CD14-positive monocyte (primary cell): ENCODE results near the gene ZGRF1. TPM values are rescaled to one million over a fixed set of nuclear protein-coding genes. Genes with fewer than 3 reads are reported as not detected.
"Not testable (repeated sequence)": the region's sequence is repeated elsewhere in the genome, so short reads cannot be mapped to it uniquely, and the experiment has no call there.

Experiments used
- DNase-seq, 3 donors: peaks; one replicate each; pipeline ENCODE4 v3.0.0-alpha.2; 2011 to 2022
- H2AFZ ChIP-seq: 2 replicates; pipeline ENCODE4 v1.6.0; 2012; ENCODE audit warnings: mild to moderate bottlenecking, low read depth, low read length, inconsistent platforms; ENCODE audit not compliant: insufficient read depth, poor library complexity, severe bottlenecking
- H3K27ac ChIP-seq, 2 donors: 1 replicate in 1 of 2; 2 replicates in 1 of 2; pipeline ENCODE4 v1.5.1; 2012 to 2013; ENCODE audit warnings: low read length in 2 of 2, control low read depth in 1 of 2, inconsistent platforms in 1 of 2, low read depth in 1 of 2, mild to moderate bottlenecking in 1 of 2
- H3K27me3 ChIP-seq, 2 donors: one replicate each; pipeline versions ENCODE4 v1.6.0 to v1.6.1; 2011 to 2013; ENCODE audit warnings: low read length in 2 of 2; ENCODE audit not compliant: control insufficient read depth in 2 of 2, insufficient read depth in 2 of 2
- H3K36me3 ChIP-seq, 2 donors: replicated peaks in 1 of 2; 1 replicate in 1 of 2; 2 replicates in 1 of 2; pipeline versions ENCODE4 v1.5.1 to v1.6.1; 2012 to 2013; ENCODE audit warnings: low read length in 2 of 2, control low read depth in 1 of 2, inconsistent platforms in 1 of 2, mild to moderate bottlenecking in 1 of 2; ENCODE audit not compliant: insufficient read depth in 2 of 2, control insufficient read depth in 1 of 2
- H3K4me1 ChIP-seq, 2 donors: 1 replicate in 1 of 2; 2 replicates in 1 of 2; pipeline versions ENCODE4 v1.5.1 to v1.6.1; 2012 to 2013; ENCODE audit warnings: low read length in 2 of 2, control low read depth in 1 of 2, inconsistent platforms in 1 of 2, mild to moderate bottlenecking in 1 of 2, moderate library complexity in 1 of 2; ENCODE audit not compliant: insufficient read depth in 2 of 2, control insufficient read depth in 1 of 2
- H3K4me2 ChIP-seq: replicated peaks from 2 replicates; pipeline ENCODE3; 2012; ENCODE audit warnings: low read length, moderate library complexity, mild to moderate bottlenecking; ENCODE audit not compliant: poor library complexity, severe bottlenecking; ENCODE audit errors: extremely low read depth
- H3K4me3 ChIP-seq, 3 experiments: fragments of 200-600 bp in 1 of 3; sonication (generic) in 1 of 3; replicated peaks in 1 of 3; 1 replicate in 2 of 3; 2 replicates in 1 of 3; pipeline ENCODE4 v1.5.1; 2011 to 2013; ENCODE audit warnings: low read length in 3 of 3, mild to moderate bottlenecking in 3 of 3, control low read depth in 2 of 3, low read depth in 2 of 3, inconsistent platforms in 1 of 3, moderate library complexity in 1 of 3
- H3K79me2 ChIP-seq: 2 replicates; pipeline ENCODE4 v1.6.0; 2012; ENCODE audit warnings: mild to moderate bottlenecking, control low read depth, inconsistent platforms, low read length, moderate library complexity; ENCODE audit not compliant: insufficient read depth
- H3K9ac ChIP-seq: 2 replicates; pipeline ENCODE4 v1.6.0; 2017; ENCODE audit warnings: low read length, mild to moderate bottlenecking; ENCODE audit not compliant: insufficient read depth, poor library complexity, severe bottlenecking
- H3K9me3 ChIP-seq, 2 donors: replicated peaks in 1 of 2; 1 replicate in 1 of 2; 2 replicates in 1 of 2; pipeline versions ENCODE4 v1.5.1 to v1.6.1; 2012 to 2013; ENCODE audit warnings: low read length in 2 of 2, control low read depth in 1 of 2; ENCODE audit not compliant: control insufficient read depth in 1 of 2, insufficient read depth in 1 of 2
- H4K20me1 ChIP-seq: 2 replicates; pipeline ENCODE4 v1.6.0; 2012; ENCODE audit warnings: mild to moderate bottlenecking, low read length, control low read depth, moderate library complexity; ENCODE audit not compliant: insufficient read depth
- H3K27ac Mint-ChIP-seq, 7 donors: one replicate each; pipeline ENCODE4 v1.8.0; 2020; ENCODE audit warnings: mild to moderate bottlenecking in 7 of 7, mixed read lengths in 7 of 7, moderate library complexity in 6 of 7, inconsistent platforms in 2 of 7
- H3K27me3 Mint-ChIP-seq, 3 donors: one replicate each; pipeline ENCODE4 v1.8.0; 2021 to 2022; ENCODE audit warnings: low read depth in 3 of 3, mild to moderate bottlenecking in 3 of 3, mixed read lengths in 3 of 3, moderate library complexity in 3 of 3, inconsistent platforms in 1 of 3
- H3K36me3 Mint-ChIP-seq, 2 donors: one replicate each; pipeline ENCODE4 v1.8.0; 2020; ENCODE audit warnings: mixed read lengths in 2 of 2, inconsistent platforms in 1 of 2, mild to moderate bottlenecking in 1 of 2
- H3K4me1 Mint-ChIP-seq: one replicate; pipeline ENCODE4 v1.8.0; 2020; ENCODE audit warnings: mild to moderate bottlenecking, mixed read lengths
- H3K4me3 Mint-ChIP-seq, 2 donors: one replicate each; pipeline ENCODE4 v1.8.0; 2020; ENCODE audit warnings: mild to moderate bottlenecking in 2 of 2, mixed read lengths in 2 of 2, moderate library complexity in 1 of 2
- H3K9me3 Mint-ChIP-seq, 7 donors: one replicate each; pipeline ENCODE4 v1.8.0; 2020 to 2022; ENCODE audit warnings: mixed read lengths in 7 of 7, mild to moderate bottlenecking in 6 of 7, moderate library complexity in 6 of 7, inconsistent platforms in 2 of 7
- WGBS: methylation state at CpG from one replicate; pipeline ENCODE4 v1.1.5; 2013; ENCODE audit warnings: missing lambda C conversion rate; ENCODE audit not compliant: insufficient coverage; 5-methylcytosine and 5-hydroxymethylcytosine counted together
- intact Hi-C, 2 donors: fragments of 100-400 bp; cut with micrococcal nuclease; formaldehyde crosslinking; loops; one replicate each; pipeline versions ENCODE4 v1.15.0 to v1.15.1; 2023
- polyA plus RNA-seq, 3 donors: library from polyadenylated mRNA; depleted of rRNA in 1 of 3; unstranded in 2 of 3; stranded (reverse) in 1 of 3; fragments of 300-500 nt in 2 of 3; fragments of >200 nt in 1 of 3; fragmentation: Illumina TruSeq in 2 of 3; gene quantifications; 1 replicate in 2 of 3; 2 replicates in 1 of 3; pipeline ENCODE4 v1.2.3, GENCODE V29; 2012 to 2021
- TF ChIP-seq, protein P1 (sequence below): fragments of 200-600 bp; IDR thresholded peaks from one replicate; pipeline ENCODE4 v1.8.0; 2022; ENCODE audit warnings: antibody characterized with exemption, mild to moderate bottlenecking

The ZGRF1 gene
- polyA plus RNA-seq, 3 donors, result 0.81 to 2.9 (median 0.81) TPM

DNA sequence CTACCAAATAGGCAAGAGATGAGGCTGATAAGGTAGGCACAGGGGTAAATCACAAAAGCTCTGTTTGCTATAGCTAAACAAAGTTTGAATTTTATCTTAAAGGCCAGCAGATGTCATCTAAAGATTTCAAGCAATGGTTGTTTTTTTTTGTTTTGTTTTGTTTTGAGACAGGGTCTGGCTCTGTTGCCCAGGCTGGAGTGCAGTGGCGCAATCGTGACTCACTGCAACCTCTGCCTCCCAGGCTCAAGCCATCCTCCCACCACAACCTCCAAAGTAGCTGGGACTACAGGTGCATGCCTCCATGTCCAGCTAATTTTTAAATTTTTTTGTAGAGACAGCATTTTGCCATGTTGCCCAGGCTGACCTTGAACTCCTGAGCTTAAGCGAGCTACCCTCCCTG, 77.7 kb downstream of the ZGRF1 start:
- TF ChIP-seq, protein P1, sequence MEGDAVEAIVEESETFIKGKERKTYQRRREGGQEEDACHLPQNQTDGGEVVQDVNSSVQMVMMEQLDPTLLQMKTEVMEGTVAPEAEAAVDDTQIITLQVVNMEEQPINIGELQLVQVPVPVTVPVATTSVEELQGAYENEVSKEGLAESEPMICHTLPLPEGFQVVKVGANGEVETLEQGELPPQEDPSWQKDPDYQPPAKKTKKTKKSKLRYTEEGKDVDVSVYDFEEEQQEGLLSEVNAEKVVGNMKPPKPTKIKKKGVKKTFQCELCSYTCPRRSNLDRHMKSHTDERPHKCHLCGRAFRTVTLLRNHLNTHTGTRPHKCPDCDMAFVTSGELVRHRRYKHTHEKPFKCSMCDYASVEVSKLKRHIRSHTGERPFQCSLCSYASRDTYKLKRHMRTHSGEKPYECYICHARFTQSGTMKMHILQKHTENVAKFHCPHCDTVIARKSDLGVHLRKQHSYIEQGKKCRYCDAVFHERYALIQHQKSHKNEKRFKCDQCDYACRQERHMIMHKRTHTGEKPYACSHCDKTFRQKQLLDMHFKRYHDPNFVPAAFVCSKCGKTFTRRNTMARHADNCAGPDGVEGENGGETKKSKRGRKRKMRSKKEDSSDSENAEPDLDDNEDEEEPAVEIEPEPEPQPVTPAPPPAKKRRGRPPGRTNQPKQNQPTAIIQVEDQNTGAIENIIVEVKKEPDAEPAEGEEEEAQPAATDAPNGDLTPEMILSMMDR, result no peak
- Histone ChIP-seq H3K9me3 (no peaks in the 10 kb centered on the region), H3K36me3 (no peaks in the 10 kb centered on the region), H3K4me1 (peaks cover 6 to 13% of the 10 kb centered on the region in 2 donors), H3K79me2 (no peaks in the 10 kb centered on the region), H3K4me2 (no peak overlapping the region), H3K27me3 (no peaks in the 10 kb centered on the region), H3K27ac (no peak overlapping the region), H2AFZ (no peak overlapping the region), H4K20me1 (no peaks in the 10 kb centered on the region), H3K4me3 (no peak overlapping the region), H3K9ac (no peak overlapping the region)
- Mint-ChIP-seq H3K4me3 (no peak overlapping the region), H3K9me3 (no peaks in the 10 kb centered on the region), H3K36me3 (peaks cover 8 to 12% of the 10 kb centered on the region in 2 donors), H3K4me1 (peaks cover 14% of the 10 kb centered on the region), H3K27me3 (no peaks in the 10 kb centered on the region), H3K27ac (no peak overlapping the region)
- intact Hi-C loops, result no loop called here
- WGBS, result 93% methylated on average over 2 of the region's 3 CpGs
- DNase-seq, result no peak

DNA sequence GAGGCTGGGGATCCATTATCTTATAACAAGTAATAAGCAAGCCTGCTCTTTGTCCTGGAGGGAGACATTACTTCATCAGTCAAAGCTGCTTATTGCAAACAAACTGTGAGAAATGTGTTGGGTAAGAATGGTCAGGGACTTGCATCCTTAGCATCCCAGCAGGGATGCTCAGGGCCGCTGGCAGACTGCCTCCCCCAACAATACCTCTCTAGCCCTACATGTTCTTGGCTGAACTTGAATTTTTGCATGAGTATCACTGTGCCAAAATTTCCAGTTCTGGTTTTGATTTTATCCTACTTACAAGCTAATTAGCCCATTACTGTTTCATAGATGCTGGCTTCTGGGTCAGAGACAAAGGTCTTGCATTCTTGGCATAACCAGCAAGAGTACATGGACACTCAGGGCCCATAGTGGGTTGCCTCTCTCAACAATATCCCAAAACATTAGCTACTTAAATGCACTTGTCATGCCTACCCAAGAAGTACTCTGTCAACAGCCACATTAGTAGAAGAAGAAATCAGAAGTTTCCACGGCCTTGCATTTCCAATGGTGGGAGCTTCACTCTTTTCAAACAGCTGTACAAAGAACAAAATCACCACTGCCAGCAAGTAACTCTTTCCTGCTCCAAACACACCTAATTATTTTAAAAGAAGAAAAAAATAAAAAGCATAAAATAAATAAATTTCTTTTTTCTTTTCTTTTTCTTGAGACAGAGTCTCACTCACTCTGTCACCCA, 78.9 kb downstream of the ZGRF1 start:
- Histone ChIP-seq H4K20me1 (no peaks in the 10 kb centered on the region), H3K27me3 (no peaks in the 10 kb centered on the region), H3K4me2 (no peak overlapping the region), H3K79me2 (no peaks in the 10 kb centered on the region), H2AFZ (no peak overlapping the region), H3K9ac (no peak overlapping the region), H3K4me3 (no peak overlapping the region), H3K9me3 (no peaks in the 10 kb centered on the region), H3K4me1 (peaks cover 6 to 13% of the 10 kb centered on the region in 2 donors), H3K36me3 (no peaks in the 10 kb centered on the region), H3K27ac (no peak overlapping the region)
- Mint-ChIP-seq H3K4me3 (no peak overlapping the region), H3K27me3 (no peaks in the 10 kb centered on the region), H3K4me1 (peaks cover 14% of the 10 kb centered on the region), H3K36me3 (peaks cover 12 to 14% of the 10 kb centered on the region in 2 donors), H3K27ac (no peak overlapping the region), H3K9me3 (no peaks in the 10 kb centered on the region)
- TF ChIP-seq, protein P1, result no peak
- 75% methylated on average over 1 of the region's 2 CpGs for WGBS
- intact Hi-C loops, result no loop called here
- DNase-seq, result no peak

DNA sequence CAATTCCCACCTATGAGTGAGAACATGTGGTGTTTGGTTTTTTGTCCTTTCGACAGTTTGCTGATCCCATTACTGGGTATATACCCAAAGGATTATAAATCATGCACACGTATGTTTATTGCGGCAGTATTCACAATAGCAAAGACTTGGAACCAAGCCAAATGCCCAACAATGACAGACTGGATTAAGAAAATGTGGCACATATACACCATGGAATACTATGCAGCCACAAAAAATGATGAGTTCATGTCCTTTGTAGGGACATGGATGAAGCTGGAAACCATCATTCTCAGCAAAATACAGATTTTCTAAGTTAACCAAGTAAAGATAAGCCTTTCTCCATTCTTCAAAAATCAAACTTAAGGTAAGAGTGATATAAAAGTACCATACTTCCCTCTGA, 82.4 kb downstream of the ZGRF1 start:
- H3K27me3 ChIP-seq, H2AFZ ChIP-seq, H3K36me3 ChIP-seq, H3K27ac ChIP-seq, DNase-seq, H3K4me1 ChIP-seq, H3K27ac Mint-ChIP-seq, H3K4me2 ChIP-seq, H3K9ac ChIP-seq, H3K27me3 Mint-ChIP-seq, H3K9me3 ChIP-seq, H3K9me3 Mint-ChIP-seq, H3K79me2 ChIP-seq, intact Hi-C loops, H3K4me1 Mint-ChIP-seq, H3K4me3 Mint-ChIP-seq, H3K4me3 ChIP-seq, H4K20me1 ChIP-seq: not testable (repeated sequence)
- H3K36me3 Mint-ChIP-seq, result peaks cover 12 to 19% of the 10 kb centered on the region in 2 donors
- no CpG with 5 or more reads among the region's 3 CpGs for WGBS
